SJSA1 (cell line): Measurements from ENCODE around the gene FIBCD1. TPM values are rescaled to one million over a fixed set of nuclear protein-coding genes. Genes with fewer than 3 reads are reported as not detected.

ENCODE experiments used
- DNase-seq, 2 experiments: peaks; one replicate each; pipeline ENCODE4 v3.0.0-alpha.2; 2015 to 2020; ENCODE audit warnings: low spot score in 2 of 2, low read depth in 1 of 2
- H3K27ac ChIP-seq: fragments of 250-450 bp; sonication (Bioruptor Pico); 2 replicates; pipeline ENCODE4 v1.5.1; 2020; ENCODE audit warnings: mild to moderate bottlenecking, moderate library complexity
- H3K27me3 ChIP-seq: fragments of 250-450 bp; sonication (Bioruptor Pico); replicated peaks from 2 replicates; pipeline ENCODE4 v1.5.1; 2020; ENCODE audit warnings: mild to moderate bottlenecking, moderate library complexity
- H3K36me3 ChIP-seq: fragments of 250-450 bp; sonication (Bioruptor Pico); 2 replicates; pipeline ENCODE4 v1.5.1; 2020; ENCODE audit warnings: mild to moderate bottlenecking
- H3K4me1 ChIP-seq: fragments of 250-450 bp; sonication (Bioruptor Pico); replicated peaks from 2 replicates; pipeline ENCODE4 v1.6.1; 2021; ENCODE audit warnings: mild to moderate bottlenecking
- H3K4me3 ChIP-seq: fragments of 250-450 bp; sonication (Bioruptor Pico); 2 replicates; pipeline ENCODE4 v1.5.1; 2020; ENCODE audit warnings: mild to moderate bottlenecking
- H3K9me3 ChIP-seq: fragments of 250-450 bp; sonication (Bioruptor Pico); replicated peaks from 2 replicates; pipeline ENCODE4 v1.5.1; 2020; ENCODE audit warnings: mild to moderate bottlenecking
- total RNA-seq: library from RNA; depleted of rRNA; stranded (reverse); fragments of >200 nt; shearing (Covaris generic); gene quantifications from 2 replicates; pipeline ENCODE4 v1.2.3, GENCODE V29; 2014

FIBCD1 gene
- total RNA-seq, 1 experiment from 2014 or later, result 0.08 TPM

GRCh38 chr9:130871395-130872062 lies 67.5 kb downstream of the FIBCD1 start:
- H3K4me1 ChIP-seq, result no peaks in the 10 kb centered on the region

GRCh38 chr9:130870491-130871381 lies 68.3 kb downstream of the FIBCD1 start:
- no peak overlapping the region for H3K27ac ChIP-seq
- no peaks in the 10 kb centered on the region for H3K4me1 ChIP-seq
- no peaks in the 10 kb centered on the region for H3K27me3 ChIP-seq
- no peak overlapping the region for H3K4me3 ChIP-seq
- H3K9me3 ChIP-seq, result no peaks in the 10 kb centered on the region
- H3K36me3 ChIP-seq, result peaks cover 81% of the 10 kb centered on the region
- no peak for DNase-seq

More at GRCh38 chr9:130871395-130872062, 67.5 kb downstream of the FIBCD1 start:
- Histone ChIP-seq H3K36me3 (peaks cover 78% of the 10 kb centered on the region), H3K27ac (no peak overlapping the region), H3K9me3 (no peaks in the 10 kb centered on the region), H3K27me3 (no peaks in the 10 kb centered on the region), H3K4me3 (no peak overlapping the region)
- DNase-seq, result no peak

GRCh38 chr9:130869250-130869649 lies 69.8 kb downstream of the FIBCD1 start:
- Histone ChIP-seq H3K27me3 (no peaks in the 10 kb centered on the region), H3K4me3 (no peak overlapping the region), H3K9me3 (no peaks in the 10 kb centered on the region), H3K4me1 (no peaks in the 10 kb centered on the region), H3K36me3 (peaks cover 77% of the 10 kb centered on the region), H3K27ac (no peak overlapping the region)
- no peak for DNase-seq

GRCh38 chr9:130868230-130868629 lies 70.8 kb downstream of the FIBCD1 start:
- peaks cover 77% of the 10 kb centered on the region for H3K36me3 ChIP-seq

GRCh38 chr9:130867556-130867955 lies 71.5 kb downstream of the FIBCD1 start:
- Histone ChIP-seq H3K27ac (no peak overlapping the region), H3K9me3 (no peaks in the 10 kb centered on the region), H3K27me3 (no peaks in the 10 kb centered on the region), H3K4me1 (no peaks in the 10 kb centered on the region), H3K36me3 (peaks cover 77% of the 10 kb centered on the region), H3K4me3 (no peak overlapping the region)
- DNase-seq, result no peak

More at GRCh38 chr9:130868230-130868629, 70.8 kb downstream of the FIBCD1 start:
- no peaks in the 10 kb centered on the region for H3K4me1 ChIP-seq
- no peak overlapping the region for H3K4me3 ChIP-seq
- no peaks in the 10 kb centered on the region for H3K27me3 ChIP-seq
- no peak overlapping the region for H3K27ac ChIP-seq
- no peaks in the 10 kb centered on the region for H3K9me3 ChIP-seq
- DNase-seq, result no peak

GRCh38 chr9:130866474-130866965 lies 72.5 kb downstream of the FIBCD1 start:
- no peaks in the 10 kb centered on the region for H3K27me3 ChIP-seq
- H3K36me3 ChIP-seq, result peaks cover 71% of the 10 kb centered on the region
- H3K4me1 ChIP-seq, result peaks cover 3% of the 10 kb centered on the region
- H3K27ac ChIP-seq, result no peak overlapping the region
- no peaks in the 10 kb centered on the region for H3K9me3 ChIP-seq
- no peak overlapping the region for H3K4me3 ChIP-seq
- peak; percentile 76 to 82 for DNase-seq

GRCh38 chr9:130865921-130866320 lies 73.1 kb downstream of the FIBCD1 start:
- no peak for DNase-seq
- H3K9me3 ChIP-seq, result no peaks in the 10 kb centered on the region
- no peak overlapping the region for H3K27ac ChIP-seq
- peaks cover 9% of the 10 kb centered on the region for H3K4me1 ChIP-seq
- no peaks in the 10 kb centered on the region for H3K27me3 ChIP-seq
- H3K36me3 ChIP-seq, result peaks cover 65% of the 10 kb centered on the region
- H3K4me3 ChIP-seq, result no peak overlapping the region

GRCh38 chr9:130864541-130864940 lies 74.5 kb downstream of the FIBCD1 start:
- no peaks in the 10 kb centered on the region for H3K9me3 ChIP-seq
- H3K36me3 ChIP-seq, result peaks cover 62% of the 10 kb centered on the region
- H3K4me1 ChIP-seq, result peaks cover 22% of the 10 kb centered on the region
- H3K27me3 ChIP-seq, result no peaks in the 10 kb centered on the region
- no peak for DNase-seq
- no peak overlapping the region for H3K27ac ChIP-seq
- no peak overlapping the region for H3K4me3 ChIP-seq

GRCh38 chr9:130862747-130863146 lies 76.3 kb downstream of the FIBCD1 start:
- no peak for DNase-seq
- Histone ChIP-seq H3K27me3 (no peaks in the 10 kb centered on the region), H3K4me1 (peaks cover 38% of the 10 kb centered on the region), H3K27ac (no peak overlapping the region), H3K4me3 (no peak overlapping the region), H3K36me3 (peaks cover 64% of the 10 kb centered on the region), H3K9me3 (no peaks in the 10 kb centered on the region)

- peaks cover 65% of the 10 kb centered on the region for H3K36me3 ChIP-seq
- peaks cover 44% of the 10 kb centered on the region for H3K4me1 ChIP-seq
- no peak for DNase-seq
- H3K4me3 ChIP-seq, result no peak overlapping the region
- H3K27ac ChIP-seq, result no peak overlapping the region
- H3K9me3 ChIP-seq, result no peaks in the 10 kb centered on the region
- H3K27me3 ChIP-seq, result no peaks in the 10 kb centered on the region
These were observed 76.8 kb downstream of the FIBCD1 start for GRCh38 chr9:130862217-130862616.

- peaks cover 50% of the 10 kb centered on the region for H3K4me1 ChIP-seq
- peaks cover 65% of the 10 kb centered on the region for H3K36me3 ChIP-seq
These were observed 77.5 kb downstream of the FIBCD1 start for GRCh38 chr9:130861372-130862180.

GRCh38 chr9:130860458-130861316 lies 78.4 kb downstream of the FIBCD1 start:
- Histone ChIP-seq H3K9me3 (no peaks in the 10 kb centered on the region), H3K36me3 (peaks cover 71% of the 10 kb centered on the region), H3K27me3 (no peaks in the 10 kb centered on the region), H3K27ac (peak overlapping the region; percentile 78), H3K4me1 (peaks cover 55% of the 10 kb centered on the region), H3K4me3 (no peak overlapping the region)
- peak; percentile 89 to 96 for DNase-seq

More at GRCh38 chr9:130861372-130862180, 77.5 kb downstream of the FIBCD1 start:
- H3K4me3 ChIP-seq, result no peak overlapping the region
- no peaks in the 10 kb centered on the region for H3K27me3 ChIP-seq
- DNase-seq, result no peak
- H3K9me3 ChIP-seq, result no peaks in the 10 kb centered on the region
- H3K27ac ChIP-seq, result peak overlapping the region; percentile 78
